IMR-90 (cell line): ENCODE data around the gene HUNK. TPM values are rescaled to one million over a fixed set of nuclear protein-coding genes. Genes with fewer than 3 reads are reported as not detected.

Experiments
- ATAC-seq: fragments of 200-7000 bp; cut with Tn5 transposase; 2 replicates; pipeline ENCODE4 v1.9.1; 2020; ENCODE audit warnings: low read depth, mild to moderate bottlenecking, moderate library complexity
- BruUV-seq: library from RNA; stranded (reverse); fragments of 400-500 nt; replicated peaks from 2 replicates; lab custom pipeline; 2021; lab: Mats Ljungman, UMichigan
- CTCF ChIA-PET: fragments of 300-600 bp; formaldehyde crosslinking; extraction: SDS; loops from one replicate; lab custom pipeline; 2021; ENCODE audit warnings: antibody characterized with exemption; lab: Yijun Ruan, JAX
- POLR2A ChIA-PET: fragments of 300-600 bp; sonication (Branson Sonifier 250); formaldehyde crosslinking; loops from one replicate; lab custom pipeline; 2022; ENCODE audit warnings: antibody characterized with exemption; ENCODE audit not compliant: unreplicated experiment; lab: Charles Lee
- DNase-seq: peaks from one replicate; pipeline ENCODE4 v3.0.0; 2013
- H2AFZ ChIP-seq: replicated peaks from 2 replicates; pipeline ENCODE3; 2013; ENCODE audit warnings: low read length, mild to moderate bottlenecking; ENCODE audit not compliant: poor library complexity
- H2AK5ac ChIP-seq: 2 replicates; pipeline ENCODE4 v1.6.1; 2013; ENCODE audit warnings: low read depth, low read length, inconsistent platforms
- H2AK9ac ChIP-seq: replicated peaks from 2 replicates; pipeline ENCODE3; 2013; ENCODE audit warnings: mild to moderate bottlenecking, low read depth, low read length, moderate library complexity; ENCODE audit not compliant: poor library complexity
- H2BK120ac ChIP-seq: 2 replicates; pipeline ENCODE4 v1.6.1; 2013; ENCODE audit warnings: low read depth, low read length, inconsistent platforms
- H2BK15ac ChIP-seq: 3 replicates; pipeline ENCODE4 v1.6.1; 2013; ENCODE audit warnings: low read depth, low read length, inconsistent platforms
- H2BK20ac ChIP-seq: 2 replicates; pipeline ENCODE4 v1.6.1; 2013; ENCODE audit warnings: low read depth, mild to moderate bottlenecking, inconsistent platforms, low read length, moderate library complexity
- H2BK5ac ChIP-seq: 2 replicates; pipeline ENCODE4 v1.6.1; 2013; ENCODE audit warnings: mild to moderate bottlenecking, low read depth, low read length, inconsistent platforms; ENCODE audit not compliant: poor library complexity, severe bottlenecking
- H3K14ac ChIP-seq: replicated peaks from 2 replicates; pipeline ENCODE4 v1.6.1; 2013; ENCODE audit warnings: low read depth, low read length, inconsistent platforms
- H3K18ac ChIP-seq: 2 replicates; pipeline ENCODE4 v1.6.1; 2013; ENCODE audit warnings: low read depth, low read length, control low read depth
- H3K23ac ChIP-seq: 2 replicates; pipeline ENCODE4 v1.6.1; 2013; ENCODE audit warnings: low read depth, low read length, inconsistent platforms
- H3K27ac ChIP-seq: 2 replicates; pipeline ENCODE4 v1.5.1; 2013; ENCODE audit warnings: mild to moderate bottlenecking, control low read depth, low read length; ENCODE audit not compliant: insufficient read depth
- H3K27me3 ChIP-seq: 2 replicates; pipeline ENCODE4 v1.6.1; 2013; ENCODE audit warnings: low read length; ENCODE audit not compliant: control insufficient read depth, insufficient read depth
- H3K36me3 ChIP-seq: 2 replicates; pipeline ENCODE4 v1.6.1; 2013; ENCODE audit warnings: low read length, mixed read lengths; ENCODE audit not compliant: control insufficient read depth, insufficient read depth
- H3K4ac ChIP-seq: 2 replicates; pipeline ENCODE4 v1.6.1; 2013; ENCODE audit warnings: low read depth, low read length, inconsistent platforms
- H3K4me1 ChIP-seq: 2 replicates; pipeline ENCODE4 v1.6.1; 2013; ENCODE audit warnings: low read length, mixed read lengths; ENCODE audit not compliant: control insufficient read depth, insufficient read depth
- H3K4me2 ChIP-seq: 2 replicates; pipeline ENCODE4 v1.6.1; 2013; ENCODE audit warnings: low read depth, mild to moderate bottlenecking, control low read depth, low read length, moderate library complexity
- H3K4me3 ChIP-seq: 2 replicates; pipeline ENCODE4 v1.5.1; 2013; ENCODE audit warnings: low read depth, mild to moderate bottlenecking, control low read depth, low read length, moderate library complexity; ENCODE audit not compliant: insufficient read depth
- H3K56ac ChIP-seq: 2 replicates; pipeline ENCODE4 v1.6.1; 2013; ENCODE audit warnings: low read length, inconsistent platforms; ENCODE audit not compliant: insufficient read depth; ENCODE audit errors: extremely low read depth
- H3K79me1 ChIP-seq, 2 experiments: 2 replicates each; pipeline ENCODE4 v1.6.1; 2013; ENCODE audit warnings: low read length in 2 of 2, inconsistent platforms in 1 of 2, low read depth in 1 of 2
- H3K9ac ChIP-seq: 2 replicates; pipeline ENCODE4 v1.6.1; 2013; ENCODE audit warnings: low read depth, low read length, control low read depth
- H3K9me1 ChIP-seq: 2 replicates; pipeline ENCODE4 v1.6.1; 2013; ENCODE audit warnings: low read length, inconsistent platforms; ENCODE audit not compliant: insufficient read depth
- H3K9me3 ChIP-seq: 2 replicates; pipeline ENCODE4 v1.6.1; 2013; ENCODE audit warnings: low read length; ENCODE audit not compliant: control insufficient read depth, insufficient read depth
- H4K20me1 ChIP-seq: 2 replicates; pipeline ENCODE4 v1.6.1; 2013; ENCODE audit warnings: low read length, inconsistent platforms; ENCODE audit not compliant: insufficient read depth
- H4K5ac ChIP-seq: 2 replicates; pipeline ENCODE4 v1.6.1; 2013; ENCODE audit warnings: mild to moderate bottlenecking, low read depth, low read length, control low read depth
- H4K8ac ChIP-seq, 2 experiments: 2 replicates each; pipeline ENCODE4 v1.6.1; 2013; ENCODE audit warnings: low read depth in 2 of 2, low read length in 2 of 2, control low read depth in 1 of 2, inconsistent platforms in 1 of 2
- H4K91ac ChIP-seq: 2 replicates; pipeline ENCODE4 v1.6.1; 2013; ENCODE audit warnings: low read depth, low read length, inconsistent platforms; ENCODE audit not compliant: insufficient read depth
- BHLHE40 ChIP-seq: fragments of 150-350 bp; IDR thresholded peaks from 2 replicates; pipeline ENCODE4 v1.6.1; 2016; ENCODE audit warnings: mild to moderate bottlenecking, low read depth, low read length
- CEBPB ChIP-seq: IDR thresholded peaks from 2 replicates; pipeline ENCODE4 v1.6.1; 2012; ENCODE audit warnings: low read depth, low read length, improper control_type of control experiment
- CHD1 ChIP-seq: IDR thresholded peaks from 2 replicates; pipeline ENCODE4 v1.6.1; 2012; ENCODE audit warnings: low read depth, low read length, improper control_type of control experiment
- CTCF ChIP-seq: conservative IDR thresholded peaks from 2 replicates; pipeline ENCODE4 v1.5.1; 2012; ENCODE audit warnings: mild to moderate bottlenecking, low read depth, low read length, improper control_type of control experiment
- FOS ChIP-seq: fragments of 150-350 bp; IDR thresholded peaks from 2 replicates; pipeline ENCODE4 v1.6.1; 2016; ENCODE audit warnings: low read depth, low read length
- MAFK ChIP-seq: IDR thresholded peaks from 2 replicates; pipeline ENCODE4 v1.6.1; 2012; ENCODE audit warnings: low read depth, low read length, improper control_type of control experiment
- MAZ ChIP-seq: IDR thresholded peaks from 2 replicates; pipeline ENCODE4 v1.6.1; 2012; ENCODE audit warnings: low read depth, mild to moderate bottlenecking, low read length, improper control_type of control experiment, moderate library complexity, borderline replicate concordance
- MXI1 ChIP-seq: IDR thresholded peaks from 2 replicates; pipeline ENCODE4 v1.6.1; 2012; ENCODE audit warnings: low read depth, mild to moderate bottlenecking, low read length, moderate library complexity, borderline replicate concordance
- NFE2L2 ChIP-seq: fragments of 150-350 bp; IDR thresholded peaks from 2 replicates; pipeline ENCODE4 v1.6.1; 2016; ENCODE audit warnings: low read depth, mild to moderate bottlenecking, low read length
- POLR2A ChIP-seq: IDR thresholded peaks from 2 replicates; pipeline ENCODE4 v1.6.1; 2012; ENCODE audit warnings: mild to moderate bottlenecking, low read depth, low read length
- RAD21 ChIP-seq: IDR thresholded peaks from 2 replicates; pipeline ENCODE4 v1.6.1; 2012; ENCODE audit warnings: low read length, improper control_type of control experiment
- RCOR1 ChIP-seq: IDR thresholded peaks from 2 replicates; pipeline ENCODE4 v1.6.1; 2012; ENCODE audit warnings: mild to moderate bottlenecking, low read length, improper control_type of control experiment; ENCODE audit not compliant: insufficient replicate concordance
- RFX5 ChIP-seq: IDR thresholded peaks from 2 replicates; pipeline ENCODE4 v1.8.0; 2012; ENCODE audit warnings: low read depth, mild to moderate bottlenecking, low read length, moderate library complexity
- SMC3 ChIP-seq: fragments of 150-350 bp; IDR thresholded peaks from 2 replicates; pipeline ENCODE4 v1.6.1; 2016; ENCODE audit warnings: low read depth, mild to moderate bottlenecking, antibody characterized with exemption, low read length, moderate library complexity
- USF2 ChIP-seq: fragments of 150-350 bp; IDR thresholded peaks from 2 replicates; pipeline ENCODE4 v1.6.1; 2017; ENCODE audit warnings: mild to moderate bottlenecking, antibody characterized with exemption, low read length, low read depth
- WGBS, 2 experiments: methylation state at CpG; one replicate each; pipeline versions ENCODE4 v1.1.5 to v1.1.7; 2013; ENCODE audit warnings: missing lambda C conversion rate in 2 of 2; ENCODE audit not compliant: insufficient read length in 1 of 2; ENCODE audit errors: extremely low coverage in 2 of 2; 5-methylcytosine and 5-hydroxymethylcytosine counted together
- dilution Hi-C: fragments of 300-500 bp; cut with HindIII; formaldehyde crosslinking; loops from one replicate; pipeline ENCODE4 v1.14.3; 2018; ENCODE audit warnings: low sequenced_read_pairs; ENCODE audit not compliant: unreplicated experiment
- in situ Hi-C: fragments of 300-500 bp; cut with MboI; formaldehyde crosslinking; loops from 3 replicates; pipeline ENCODE4 v1.14.3; 2019; ENCODE audit warnings: low sequenced_read_pairs, inconsistent platforms, mixed read lengths
- intact Hi-C: fragments of 100-400 bp; cut with micrococcal nuclease; formaldehyde crosslinking; loops from 2 replicates; pipeline ENCODE4 v1.10.0; 2022
- polyA plus RNA-seq, 3 experiments: library from polyadenylated mRNA; depleted of rRNA; stranded (reverse); fragments of >200 nt; gene quantifications; 2 replicates each; pipeline ENCODE4 v1.2.3, GENCODE V29; 2012; ENCODE audit warnings: low replicate concordance in 1 of 3
- total RNA-seq: library from RNA; depleted of rRNA; stranded (reverse); fragments of >200 nt; gene quantifications from 2 replicates; pipeline ENCODE4 v1.2.3, GENCODE V29; 2012
- TF ChIP-seq, protein P1 (sequence below): fragments of 150-350 bp; IDR thresholded peaks from 2 replicates; pipeline ENCODE4 v1.6.1; 2016; ENCODE audit warnings: low read depth, mild to moderate bottlenecking, low read length, moderate library complexity, borderline replicate concordance

HUNK gene
- total and polyA plus RNA-seq, 2 of the 4 experiments (the other 2 are of a cell fraction): 1.0 to 2.0 TPM

GRCh38 chr21:31901315-31901714, 28.5 kb downstream of the HUNK start:
- CTCF ChIA-PET: no interaction called here
- dilution Hi-C loops: no loop called here
- H3K14ac ChIP-seq: no peak overlapping the region
- no peak overlapping the region for H3K18ac ChIP-seq
- no peaks in the 10 kb centered on the region for H3K27me3 ChIP-seq
- H2BK15ac ChIP-seq: no peak overlapping the region
- no peak overlapping the region for H3K56ac ChIP-seq
- no peak for DNase-seq
- H4K91ac ChIP-seq: no peak overlapping the region
- no peak overlapping the region for H4K8ac ChIP-seq
- POLR2A ChIA-PET: no interaction called here
- H3K9ac ChIP-seq: no peak overlapping the region
- no TSS peak for BruUV-seq
- H2AFZ ChIP-seq: no peak overlapping the region
- TF ChIP-seq BHLHE40 (no peak), MXI1 (no peak), POLR2A (no peak), MAFK (no peak), NFE2L2 (no peak), FOS (no peak), MAZ (no peak), USF2 (no peak), CHD1 (no peak), SMC3 (no peak), CTCF (no peak), RFX5 (no peak), RCOR1 (no peak), RAD21 (no peak), CEBPB (no peak)
- TF ChIP-seq, protein P1, sequence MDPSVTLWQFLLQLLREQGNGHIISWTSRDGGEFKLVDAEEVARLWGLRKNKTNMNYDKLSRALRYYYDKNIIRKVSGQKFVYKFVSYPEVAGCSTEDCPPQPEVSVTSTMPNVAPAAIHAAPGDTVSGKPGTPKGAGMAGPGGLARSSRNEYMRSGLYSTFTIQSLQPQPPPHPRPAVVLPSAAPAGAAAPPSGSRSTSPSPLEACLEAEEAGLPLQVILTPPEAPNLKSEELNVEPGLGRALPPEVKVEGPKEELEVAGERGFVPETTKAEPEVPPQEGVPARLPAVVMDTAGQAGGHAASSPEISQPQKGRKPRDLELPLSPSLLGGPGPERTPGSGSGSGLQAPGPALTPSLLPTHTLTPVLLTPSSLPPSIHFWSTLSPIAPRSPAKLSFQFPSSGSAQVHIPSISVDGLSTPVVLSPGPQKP: no peak
- peaks cover 4 to 16% of the 10 kb centered on the region in 2 experiments; a peak in 3 of 4 replicates for H3K79me1 ChIP-seq
- no peak for ATAC-seq
- no peak overlapping the region for H3K4me2 ChIP-seq
- H3K9me1 ChIP-seq: peaks cover 4% of the 10 kb centered on the region; the same call in 1 of the 2 replicates
- H2AK9ac ChIP-seq: no peak overlapping the region
- H3K9me3 ChIP-seq: no peaks in the 10 kb centered on the region
- peaks cover 16% of the 10 kb centered on the region for H3K4me1 ChIP-seq
- H2BK20ac ChIP-seq: no peak overlapping the region
- no peak overlapping the region for H3K4ac ChIP-seq
- H3K4me3 ChIP-seq: no peak overlapping the region
- no peaks in the 10 kb centered on the region for H3K36me3 ChIP-seq
- WGBS, 2 experiments: no CpG with 5 or more reads among the region's 2 CpGs
- H2BK120ac ChIP-seq: no peak overlapping the region
- no peak overlapping the region for H2BK5ac ChIP-seq
- no peak overlapping the region for H4K5ac ChIP-seq
- H4K20me1 ChIP-seq: no peaks in the 10 kb centered on the region
- no peak overlapping the region for H2AK5ac ChIP-seq
- H3K27ac ChIP-seq: no peak overlapping the region
- H3K23ac ChIP-seq: no peak overlapping the region
- in situ Hi-C loops: no loop called here
- intact Hi-C loops: no loop called here
